ENCODE data around the gene TSPAN2. TPM values are rescaled to one million over a fixed set of nuclear protein-coding genes. Genes with fewer than 3 reads are reported as not detected.
"Not testable (repeated sequence)": the region's sequence is repeated elsewhere in the genome, so short reads cannot be mapped to it uniquely, and the experiment has no call there.

TSPAN2 gene
- total and polyA plus RNA-seq, 2 donors (not counting 3 experiments of a cell fraction or from before 2014, with no cell fraction given): 1.5 to 5.0 TPM

DNA sequence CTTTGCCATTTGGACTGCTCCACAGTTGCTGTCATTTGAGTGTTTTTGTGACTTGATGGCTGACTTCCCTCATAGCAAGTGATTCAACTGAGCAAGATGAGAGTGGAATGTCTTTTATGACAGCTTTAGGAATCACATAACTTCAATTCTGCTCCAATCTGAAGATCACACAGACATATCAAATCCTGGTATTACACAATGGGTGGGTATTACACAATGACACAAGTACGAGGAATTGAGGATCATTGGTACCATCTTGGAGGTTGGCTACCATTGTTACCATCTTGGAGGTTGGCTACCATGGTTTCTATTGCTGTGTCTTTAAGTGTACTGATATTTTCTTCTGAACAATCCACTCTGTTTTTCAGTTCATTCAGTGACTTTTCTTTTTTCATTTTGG is 68.2 kb downstream of the TSPAN2 start:
- no peak overlapping the region for H3K4me3 ChIP-seq (replicated peaks in 1 of 3; ENCODE audit: insufficient read depth in 1 of 3, low read depth in 1 of 3, low read length in 3 of 3)
- H2AFZ ChIP-seq (ENCODE audit: low read depth, low read length): no peak overlapping the region
- no peaks in the 10 kb centered on the region for H3K36me3 ChIP-seq (ENCODE audit: control insufficient read depth in 2 of 2, extremely low read depth in 1 of 2, insufficient read depth in 2 of 2, low read length in 2 of 2)
- intact Hi-C loops (cut with micrococcal nuclease): no loop called here
- H4K20me1 ChIP-seq (replicated peaks; ENCODE audit: control insufficient read depth, extremely low read depth, insufficient read depth, low read length): no peaks in the 10 kb centered on the region
- TF ChIP-seq FOS (IDR thresholded peaks at IDR 0.05; ENCODE audit: borderline replicate concordance, insufficient read depth, low read length) (no peak), JUN (IDR thresholded peaks at IDR 0.05; ENCODE audit: borderline replicate concordance, insufficient read depth, insufficient read length, low read depth) (no peak), MYC (IDR thresholded peaks at IDR 0.05; ENCODE audit: low read depth, low read length) (no peak), POLR2AphosphoS5 (IDR thresholded peaks at IDR 0.05; ENCODE audit: insufficient read depth, low read depth, low read length) (no peak), POLR2A (IDR thresholded peaks at IDR 0.05; ENCODE audit: low read depth, low read length) (no peak), EZH2 (IDR thresholded peaks at IDR 0.05; ENCODE audit: borderline replicate concordance, low read depth, low read length, severe bottlenecking) (no peak), GATA2 (IDR thresholded peaks at IDR 0.05; ENCODE audit: insufficient read depth, insufficient read length, low read depth, low read length) (no peak)
- TF ChIP-seq, protein P1, sequence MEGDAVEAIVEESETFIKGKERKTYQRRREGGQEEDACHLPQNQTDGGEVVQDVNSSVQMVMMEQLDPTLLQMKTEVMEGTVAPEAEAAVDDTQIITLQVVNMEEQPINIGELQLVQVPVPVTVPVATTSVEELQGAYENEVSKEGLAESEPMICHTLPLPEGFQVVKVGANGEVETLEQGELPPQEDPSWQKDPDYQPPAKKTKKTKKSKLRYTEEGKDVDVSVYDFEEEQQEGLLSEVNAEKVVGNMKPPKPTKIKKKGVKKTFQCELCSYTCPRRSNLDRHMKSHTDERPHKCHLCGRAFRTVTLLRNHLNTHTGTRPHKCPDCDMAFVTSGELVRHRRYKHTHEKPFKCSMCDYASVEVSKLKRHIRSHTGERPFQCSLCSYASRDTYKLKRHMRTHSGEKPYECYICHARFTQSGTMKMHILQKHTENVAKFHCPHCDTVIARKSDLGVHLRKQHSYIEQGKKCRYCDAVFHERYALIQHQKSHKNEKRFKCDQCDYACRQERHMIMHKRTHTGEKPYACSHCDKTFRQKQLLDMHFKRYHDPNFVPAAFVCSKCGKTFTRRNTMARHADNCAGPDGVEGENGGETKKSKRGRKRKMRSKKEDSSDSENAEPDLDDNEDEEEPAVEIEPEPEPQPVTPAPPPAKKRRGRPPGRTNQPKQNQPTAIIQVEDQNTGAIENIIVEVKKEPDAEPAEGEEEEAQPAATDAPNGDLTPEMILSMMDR (IDR thresholded peaks at IDR 0.05; ENCODE audit: extremely low read depth in 1 of 2, insufficient read depth in 1 of 2, low read depth in 1 of 2, low read length in 2 of 2): no peak
- TF ChIP-seq, protein P2, sequence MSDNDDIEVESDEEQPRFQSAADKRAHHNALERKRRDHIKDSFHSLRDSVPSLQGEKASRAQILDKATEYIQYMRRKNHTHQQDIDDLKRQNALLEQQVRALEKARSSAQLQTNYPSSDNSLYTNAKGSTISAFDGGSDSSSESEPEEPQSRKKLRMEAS (IDR thresholded peaks at IDR 0.05; ENCODE audit: insufficient read depth, insufficient read length): no peak
- no peaks in the 10 kb centered on the region for H3K9me1 ChIP-seq (replicated peaks; ENCODE audit: control insufficient read depth, extremely low read depth, insufficient read depth, low read length)
- H3K4me1 ChIP-seq (ENCODE audit: control insufficient read depth, extremely low read depth, insufficient read depth, low read length): no peaks in the 10 kb centered on the region
- no peaks in the 10 kb centered on the region for H3K9me3 ChIP-seq (replicated peaks; ENCODE audit: control insufficient read depth, insufficient read depth, low read length)
- H3K27ac ChIP-seq (ENCODE audit: insufficient read depth, low read depth, low read length): no peak overlapping the region
- POLR2A ChIA-PET: no interaction called here
- dilution Hi-C loops (cut with MboI; ENCODE audit: extremely low pct_ligation_motif_present, low sequenced_read_pairs): no loop called here
- no peak overlapping the region for H3K4me2 ChIP-seq (ENCODE audit: insufficient read depth, low read length)
- FAIRE-seq: no peak
- DNase-seq (ENCODE audit: low read depth, low spot score): no peak
- no peaks in the 10 kb centered on the region for H3K27me3 ChIP-seq (ENCODE audit: control insufficient read depth in 2 of 2, insufficient read depth in 2 of 2, low read length in 2 of 2)
- H3K9ac ChIP-seq (replicated peaks; ENCODE audit: extremely low read depth, insufficient read depth, low read length): no peak overlapping the region
- CTCF ChIA-PET: no interaction called here
- no peaks in the 10 kb centered on the region for H3K79me2 ChIP-seq (ENCODE audit: control insufficient read depth, insufficient read depth, low read length)
- no TSS peak for BruUV-seq (replicated peaks)

DNA sequence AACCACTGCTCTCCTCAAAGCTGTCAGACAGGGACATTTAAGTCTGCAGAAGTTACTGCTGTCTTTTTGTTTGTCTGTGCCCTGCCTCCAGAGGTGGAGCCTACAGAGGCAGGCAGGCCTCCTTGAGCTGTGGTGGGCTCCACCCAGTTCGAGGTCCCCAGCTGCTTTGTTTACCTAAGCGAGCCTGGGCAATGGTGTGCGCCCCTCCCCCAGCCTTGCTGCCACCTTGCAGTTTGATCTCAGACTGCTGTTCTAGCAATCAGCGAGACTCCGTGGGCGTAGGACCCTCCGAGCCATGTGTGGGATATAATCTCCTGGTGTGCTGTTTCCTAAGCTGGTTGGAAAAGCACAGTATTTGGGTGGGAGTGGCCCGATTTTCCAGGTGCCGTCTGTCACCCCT is 69.8 kb downstream of the TSPAN2 start:
- H3K79me2 ChIP-seq (ENCODE audit: control insufficient read depth, insufficient read depth, low read length); dilution Hi-C loops (cut with MboI; ENCODE audit: extremely low pct_ligation_motif_present, low sequenced_read_pairs); H3K36me3 ChIP-seq (ENCODE audit: control insufficient read depth in 2 of 2, extremely low read depth in 1 of 2, insufficient read depth in 2 of 2, low read length in 2 of 2); H3K27ac ChIP-seq (ENCODE audit: insufficient read depth, low read depth, low read length); H3K4me2 ChIP-seq (ENCODE audit: insufficient read depth, low read length); BruUV-seq (replicated peaks); H3K9ac ChIP-seq (replicated peaks; ENCODE audit: extremely low read depth, insufficient read depth, low read length); H3K4me3 ChIP-seq (replicated peaks in 1 of 3; ENCODE audit: insufficient read depth in 1 of 3, low read depth in 1 of 3, low read length in 3 of 3); H3K9me3 ChIP-seq (replicated peaks; ENCODE audit: control insufficient read depth, insufficient read depth, low read length); H3K4me1 ChIP-seq (ENCODE audit: control insufficient read depth, extremely low read depth, insufficient read depth, low read length); H2AFZ ChIP-seq (ENCODE audit: low read depth, low read length); H4K20me1 ChIP-seq (replicated peaks; ENCODE audit: control insufficient read depth, extremely low read depth, insufficient read depth, low read length); H3K9me1 ChIP-seq (replicated peaks; ENCODE audit: control insufficient read depth, extremely low read depth, insufficient read depth, low read length); FAIRE-seq; DNase-seq (ENCODE audit: low read depth, low spot score); intact Hi-C loops (cut with micrococcal nuclease); H3K27me3 ChIP-seq (ENCODE audit: control insufficient read depth in 2 of 2, insufficient read depth in 2 of 2, low read length in 2 of 2); CTCF ChIA-PET; POLR2A ChIA-PET: not testable (repeated sequence)

Measured in endothelial cell of umbilical vein (primary cell).